Hindlimb muscle (tissue), 1 donor: Measurements from ENCODE around the gene NFKBIA. TPM values are rescaled to one million over a fixed set of nuclear protein-coding genes. Genes with fewer than 3 reads are reported as not detected.
"Not testable (repeated sequence)": the region's sequence is repeated elsewhere in the genome, so short reads cannot be mapped to it uniquely, and the experiment has no call there.

Source experiments
- DNase-seq: peaks from one replicate; pipeline ENCODE4 v3.0.0-alpha.2; 2013
- polyA plus RNA-seq: library from polyadenylated mRNA; unstranded; fragments of 120-200 nt; gene quantifications from one replicate; pipeline ENCODE4 v1.2.1, GENCODE V29; 2013; ENCODE audit not compliant: insufficient read length

NFKBIA gene
- 41.4 TPM for polyA plus RNA-seq

- peak; percentile 89 for DNase-seq
Observed at GRCh38 chr14:35404449-35405303, at the start of gene NFKBIA. NFKBIA (minus strand) TSS chr14:35404749; CDS start chr14:35404644, 105 bp downstream.

- no peak for DNase-seq
Observed at GRCh38 chr14:35446450-35446849, 41.9 kb upstream of the NFKBIA start.

- no peak for DNase-seq
Observed at GRCh38 chr14:35444104-35444503, 39.6 kb upstream of the NFKBIA start.

GRCh38 chr14:35441160-35441559 is 36.6 kb upstream of the NFKBIA start:
- DNase-seq: no peak

- no peak for DNase-seq
Observed at GRCh38 chr14:35438910-35439713, 34.6 kb upstream of the NFKBIA start.

GRCh38 chr14:35438492-35438891 is 33.9 kb upstream of the NFKBIA start:
- DNase-seq: not testable (repeated sequence)

GRCh38 chr14:35435177-35435576 is 30.6 kb upstream of the NFKBIA start:
- DNase-seq: no peak

GRCh38 chr14:35433826-35434225 is 29.3 kb upstream of the NFKBIA start:
- DNase-seq: no peak

GRCh38 chr14:35430459-35431199 is 26.1 kb upstream of the NFKBIA start:
- DNase-seq: no peak

GRCh38 chr14:35429951-35430350 is 25.4 kb upstream of the NFKBIA start:
- no peak for DNase-seq

- DNase-seq: no peak
Observed at GRCh38 chr14:35425850-35426249, 21.3 kb upstream of the NFKBIA start.

- DNase-seq: no peak
Observed at GRCh38 chr14:35423621-35424020, 19.1 kb upstream of the NFKBIA start.

GRCh38 chr14:35420036-35420811 is 15.7 kb upstream of the NFKBIA start:
- no peak for DNase-seq

GRCh38 chr14:35419429-35419841 is 14.9 kb upstream of the NFKBIA start:
- DNase-seq: no peak

GRCh38 chr14:35418093-35418492 is 13.5 kb upstream of the NFKBIA start:
- DNase-seq: no peak

GRCh38 chr14:35416108-35416750 is 11.7 kb upstream of the NFKBIA start:
- DNase-seq: no peak

GRCh38 chr14:35414365-35414764 is 9.8 kb upstream of the NFKBIA start:
- no peak for DNase-seq

GRCh38 chr14:35412272-35413056 is 7.9 kb upstream of the NFKBIA start:
- no peak for DNase-seq

GRCh38 chr14:35410858-35411257 is 6.3 kb upstream of the NFKBIA start:
- no peak for DNase-seq

- no peak for DNase-seq
Observed at GRCh38 chr14:35409595-35409994, 5.0 kb upstream of the NFKBIA start.

- DNase-seq: no peak
Observed at GRCh38 chr14:35408026-35408425, 3.5 kb upstream of the NFKBIA start.
